Lower lobe of right lung (tissue), 2 donors: Measurements from ENCODE around the gene MPL. TPM values are rescaled to one million over a fixed set of nuclear protein-coding genes. Genes with fewer than 3 reads are reported as not detected.

Source experiments
- ATAC-seq, 2 donors: fragments of 200-7000 bp; cut with Tn5 transposase; one replicate each; pipeline ENCODE4 v1.9.1; 2020 to 2022; ENCODE audit warnings: mild to moderate bottlenecking in 2 of 2, moderate library complexity in 2 of 2
- DNase-seq: peaks from one replicate; pipeline ENCODE4 v3.0.0-alpha.2; 2020
- H3K27ac ChIP-seq: fragments of 200-600 bp; one replicate; pipeline ENCODE4 v1.8.0; 2022
- H3K27me3 ChIP-seq: fragments of 200-600 bp; one replicate; pipeline ENCODE4 v1.8.0; 2022; ENCODE audit warnings: low read depth
- H3K36me3 ChIP-seq: fragments of 200-600 bp; one replicate; pipeline ENCODE4 v1.8.0; 2022; ENCODE audit warnings: mild to moderate bottlenecking
- H3K4me1 ChIP-seq: fragments of 200-600 bp; one replicate; pipeline ENCODE4 v1.8.0; 2022
- H3K4me3 ChIP-seq: fragments of 200-600 bp; one replicate; pipeline ENCODE4 v1.8.0; 2022; ENCODE audit warnings: mild to moderate bottlenecking
- H3K9me3 ChIP-seq: fragments of 200-600 bp; one replicate; pipeline ENCODE4 v1.8.0; 2022
- CTCF ChIP-seq: fragments of 200-600 bp; IDR thresholded peaks from one replicate; pipeline ENCODE4 v1.8.0; 2022; ENCODE audit warnings: antibody characterized with exemption, mild to moderate bottlenecking
- intact Hi-C: fragments of 100-400 bp; cut with DNase I; formaldehyde crosslinking; loops from one replicate; pipeline ENCODE4 v1.11.0; 2022
- total RNA-seq: library from RNA; stranded (reverse); fragmentation: NEBNext Ultra II Directional; extraction: Animal tissue kit (Norgen Biotek cat#: 25700); gene quantifications from one replicate; pipeline ENCODE4 v1.2.1, GENCODE V29; 2021
- donor health status: DM: no; HTN: yes; CAD: no; lungs with severe emphysema.

Gene MPL
- total RNA-seq, 1 donor from 2014 or later: 0.65 TPM

DNA sequence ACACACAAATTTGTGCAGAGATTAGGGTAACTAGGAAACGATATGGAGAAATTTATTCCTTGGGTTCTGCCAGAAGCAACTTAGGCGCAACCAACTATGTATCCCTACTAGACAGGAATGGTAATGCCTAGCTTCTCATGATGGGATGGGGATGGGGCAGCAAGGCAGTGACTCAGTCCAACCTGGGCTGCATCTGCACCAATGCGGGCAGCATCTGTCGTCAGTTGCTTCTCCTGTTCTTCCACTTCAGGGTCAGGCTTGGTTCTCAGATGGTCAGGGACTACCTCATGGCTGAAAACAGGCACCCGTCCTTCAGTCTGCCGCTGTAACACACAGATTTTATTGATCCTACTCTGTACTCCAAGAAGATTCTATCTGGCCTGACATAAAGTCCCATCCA lies 49.1 kb downstream of the MPL start:
- no peak for TF ChIP-seq CTCF
- Histone ChIP-seq H3K4me1 (peaks cover 44% of the 10 kb centered on the region), H3K27ac (no peak overlapping the region), H3K36me3 (peaks cover 59% of the 10 kb centered on the region), H3K27me3 (no peaks in the 10 kb centered on the region), H3K4me3 (no peak overlapping the region), H3K9me3 (no peaks in the 10 kb centered on the region)
- ATAC-seq (no peak), DNase-seq (no peak)
- intact Hi-C loops: no loop called here

DNA sequence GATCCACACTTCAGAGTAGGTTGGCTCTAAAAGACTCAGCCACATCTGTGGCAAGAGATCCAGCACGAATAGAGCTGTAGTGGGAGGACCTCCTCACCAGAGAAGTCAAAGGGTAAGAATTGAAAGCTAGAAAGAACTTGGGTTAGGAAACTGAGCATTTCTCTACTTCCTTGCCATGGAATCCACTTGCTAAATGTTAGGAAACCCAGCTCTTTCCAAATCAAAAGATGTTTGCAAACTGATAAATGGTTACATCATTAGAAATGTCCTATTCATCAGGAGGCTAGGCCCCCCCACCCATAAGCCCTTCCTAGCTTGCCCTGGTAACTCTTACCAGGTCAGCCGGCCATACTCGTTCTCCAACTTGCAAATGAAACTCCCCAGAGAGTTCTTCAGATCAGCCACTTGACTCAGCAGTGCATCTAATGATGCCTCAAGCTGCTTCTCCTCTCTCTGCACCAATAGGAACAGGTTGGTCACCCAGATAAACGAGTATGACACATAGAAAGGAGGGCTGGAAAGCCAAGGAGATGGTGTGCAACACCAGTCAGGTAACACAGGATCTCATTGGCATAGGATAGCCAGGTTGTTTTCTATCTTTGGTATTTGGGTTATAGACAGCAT lies 50.5 kb downstream of the MPL start:
- peaks cover 45% of the 10 kb centered on the region for H3K36me3 ChIP-seq
- DNase-seq: no peak
- H3K27me3 ChIP-seq: no peaks in the 10 kb centered on the region
- H3K9me3 ChIP-seq: no peaks in the 10 kb centered on the region
- peak overlapping the region; percentile 83 for H3K4me3 ChIP-seq
- H3K27ac ChIP-seq: no peak overlapping the region
- intact Hi-C loops: no loop called here
- ATAC-seq: peak in 1 of 2 donors; percentile 2
- H3K4me1 ChIP-seq: peaks cover 33% of the 10 kb centered on the region
- TF ChIP-seq CTCF: no peak

DNA sequence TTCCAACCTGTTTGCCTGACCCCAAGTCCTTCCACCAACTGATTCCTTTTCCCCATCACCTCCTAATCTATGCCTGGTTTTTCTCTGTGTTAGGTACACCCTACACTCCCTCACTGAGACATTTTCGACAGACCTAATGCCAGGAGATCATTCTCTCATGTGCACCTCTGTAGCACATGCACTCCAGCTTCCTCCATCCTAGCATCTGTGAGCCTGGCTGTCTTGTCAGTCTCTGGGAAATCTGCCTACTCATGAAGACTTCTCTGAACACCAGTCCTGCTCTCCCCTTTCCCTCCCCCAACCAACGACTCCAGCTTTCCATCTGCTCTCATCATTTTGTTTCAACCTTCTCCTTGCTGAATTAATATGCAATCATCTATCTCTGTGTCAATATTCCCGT lies 51.0 kb downstream of the MPL start:
- intact Hi-C loops: no loop called here
- ATAC-seq: no peak

DNA sequence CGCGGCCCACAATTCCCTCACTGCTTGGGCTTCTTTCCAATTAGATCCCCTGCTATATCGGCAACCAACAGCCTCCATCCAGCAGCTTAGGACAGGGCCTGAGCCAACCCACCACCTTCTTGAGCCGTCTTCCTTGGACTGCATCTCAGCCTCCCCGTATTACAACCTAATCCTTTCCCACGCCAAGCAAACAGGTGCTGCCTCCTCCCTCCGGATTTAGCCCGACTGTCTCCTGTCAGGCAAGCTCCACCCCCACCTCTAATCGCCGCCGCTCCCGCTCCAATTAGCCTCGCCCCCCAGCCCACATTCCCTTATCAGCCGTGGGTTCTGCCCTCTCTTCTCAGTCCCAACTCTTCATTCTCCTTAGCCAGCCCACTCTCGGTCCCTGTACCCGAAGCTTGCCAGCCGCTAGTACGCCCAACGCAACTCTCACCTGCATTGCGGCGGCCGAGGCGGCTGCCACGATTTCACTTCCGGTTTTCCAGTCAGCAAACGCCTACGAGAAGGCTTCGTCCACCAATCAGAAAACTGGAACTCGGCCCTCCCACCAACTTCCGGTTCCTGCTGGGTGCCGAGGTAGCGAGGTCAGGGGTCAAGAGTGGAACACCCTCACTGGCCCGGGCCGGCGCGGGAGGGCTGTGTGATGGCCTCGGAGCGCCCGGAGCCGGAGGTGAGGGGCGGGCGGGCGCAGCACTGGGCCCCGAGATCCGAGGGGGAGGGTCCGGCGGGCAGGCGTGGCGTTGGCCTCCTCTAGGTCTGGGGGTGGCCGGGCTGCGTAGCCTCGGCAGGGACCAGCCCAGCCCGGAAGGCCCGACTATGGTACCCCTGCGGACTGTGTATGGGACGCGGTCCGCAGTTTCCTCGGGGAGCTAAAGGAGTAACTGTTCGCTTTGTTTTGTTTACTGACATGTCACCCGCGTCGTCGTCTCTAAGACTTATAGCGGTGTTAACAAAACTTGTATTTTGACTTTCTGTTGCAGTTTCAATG lies 52.0 kb downstream of the MPL start, which contains the start of the genes MED8 and SZT2:
TSS of gene MED8 (minus strand) at position 475 of the 988 bp plus-strand sequence. CDS start at position 439, 36 bp downstream.
TSS of gene SZT2 (plus strand) at position 574 of the 988 bp plus-strand sequence. CDS start at position 644, 70 bp downstream.
- DNase-seq (peak; percentile 96), ATAC-seq (peak; percentile 98 to 100)
- no peak for TF ChIP-seq CTCF
- H3K27me3 ChIP-seq: no peaks in the 10 kb centered on the region
- peak within 1 kb of the TSS; percentile 83 for H3K4me3 ChIP-seq
- peaks cover 33% of the 10 kb centered on the region for H3K36me3 ChIP-seq
- intact Hi-C loops: no loop called here
- H3K27ac ChIP-seq: peak within 1 kb of the TSS; percentile 85
- peaks cover 33% of the 10 kb centered on the region for H3K4me1 ChIP-seq
- H3K9me3 ChIP-seq: no peaks in the 10 kb centered on the region

More for the DNA sequence above, 51.0 kb downstream of the MPL start:
- Histone ChIP-seq H3K27me3 (no peaks in the 10 kb centered on the region), H3K4me1 (peaks cover 33% of the 10 kb centered on the region), H3K4me3 (peak overlapping the region; percentile 83), H3K36me3 (peaks cover 40% of the 10 kb centered on the region), H3K27ac (peak overlapping the region; percentile 85), H3K9me3 (no peaks in the 10 kb centered on the region)
- no peak for DNase-seq
- TF ChIP-seq CTCF: no peak

DNA sequence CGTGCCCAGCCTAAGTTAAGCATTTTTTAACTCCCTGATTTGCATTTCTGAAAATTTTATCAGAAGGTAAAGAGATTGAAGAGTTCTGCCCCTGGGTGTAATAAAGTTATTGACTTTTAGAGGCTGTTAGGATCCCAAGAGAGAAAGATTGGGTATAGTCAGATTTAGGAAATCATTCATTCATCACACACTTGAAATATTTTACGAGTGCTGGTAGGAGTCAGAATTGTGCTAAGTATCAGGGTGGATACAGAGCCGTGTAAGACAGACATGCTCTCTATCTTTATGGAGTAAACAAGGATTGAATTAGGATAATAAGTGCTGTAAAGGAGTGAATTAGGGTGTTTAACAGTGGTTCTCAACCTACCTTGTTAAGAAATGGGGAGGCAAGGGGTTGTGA lies 55.1 kb downstream of the MPL start:
- Histone ChIP-seq H3K27me3 (no peaks in the 10 kb centered on the region), H3K27ac (no peak overlapping the region), H3K36me3 (peaks cover 17% of the 10 kb centered on the region), H3K4me3 (no peak overlapping the region), H3K4me1 (peaks cover 26% of the 10 kb centered on the region), H3K9me3 (no peaks in the 10 kb centered on the region)
- intact Hi-C loops: no loop called here
- DNase-seq: no peak
- no peak for TF ChIP-seq CTCF
- ATAC-seq: no peak
